H1 (cell line): ENCODE data around the gene TMEM235. TPM values are rescaled to one million over a fixed set of nuclear protein-coding genes. Genes with fewer than 3 reads are reported as not detected.

Experiments used
- CTBP2 ChIP-seq: IDR thresholded peaks from 2 replicates; pipeline ENCODE4 v1.7.0; 2011; ENCODE audit warnings: borderline replicate concordance, mild to moderate bottlenecking, moderate library complexity, mixed read lengths, low read length; ENCODE audit not compliant: insufficient read depth, insufficient read length
- SIRT6 ChIP-seq: IDR thresholded peaks from one replicate; pipeline ENCODE4 v1.7.1; 2012; ENCODE audit warnings: low read length, inconsistent platforms
- polyA plus RNA-seq, 7 experiments: library from polyadenylated mRNA; depleted of rRNA in 3 of 7; stranded (reverse) in 5 of 7; unstranded in 2 of 7; fragments of >200 nt in 5 of 7; fragments of 200-250 nt in 2 of 7; gene quantifications; 1 replicate in 5 of 7; 2 replicates in 1 of 7; 4 replicates in 1 of 7; pipeline versions ENCODE4 v1.2.1 to v1.2.3, GENCODE V29; 2011 to 2013; ENCODE audit warnings: missing spikeins in 2 of 7, mixed read lengths in 2 of 7
- total RNA-seq: library from RNA; stranded (reverse); fragmentation: NEBNext Ultra II Directional; extraction: Animal tissue kit (Norgen Biotek cat#: 25700); gene quantifications from 2 replicates; pipeline ENCODE4 v1.2.1, GENCODE V29; 2021

Gene TMEM235
- total and polyA plus RNA-seq, 2 of the 8 experiments (the other 6 are each of a cell fraction or from before 2014, with no cell fraction given): 0.05 to 0.15 TPM

GRCh38 chr17:78210111-78210510 is 21.3 kb upstream of the TMEM235 start (continued):
- TF ChIP-seq CTBP2 (no peak), SIRT6 (no peak)
